Measurements from ENCODE around the gene MTRF1L. TPM values are rescaled to one million over a fixed set of nuclear protein-coding genes. Genes with fewer than 3 reads are reported as not detected.

MTRF1L gene
- total and polyA plus RNA-seq, 8 donors = 4.4 to 9.9 (median 7.3) TPM

DNA sequence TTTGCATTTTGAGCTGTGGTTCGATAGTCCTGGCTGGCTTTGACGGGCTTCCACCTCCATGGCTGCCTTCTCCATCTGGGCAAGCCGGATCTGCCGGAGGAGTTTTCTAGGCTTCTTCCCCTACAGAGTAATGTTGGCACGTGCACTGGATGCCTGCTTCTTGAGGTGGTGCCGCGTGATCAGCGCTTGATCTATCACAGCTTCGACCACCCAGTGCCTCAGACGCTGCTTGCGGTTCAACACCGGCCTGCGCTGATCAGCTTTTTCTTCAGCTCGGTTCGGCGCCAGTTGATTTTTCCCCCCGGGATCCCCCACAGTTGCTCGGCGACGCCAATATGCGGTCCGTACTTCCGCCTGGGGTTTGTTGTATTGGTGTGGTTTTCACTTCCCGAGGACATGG lies 43.2 kb downstream of the MTRF1L start:
- Histone ChIP-seq H3K27me3 (no peaks in the 10 kb centered on the region), H3K36me3 (no peaks in the 10 kb centered on the region), H3K4me1 (no peaks in the 10 kb centered on the region), H3K9me3 (no peaks in the 10 kb centered on the region), H3K27ac (no peak overlapping the region), H3K4me3 (no peak overlapping the region)
- ATAC-seq = no peak
- FAIRE-seq = no peak
- TF ChIP-seq CTCF (IDR thresholded peaks at IDR 0.05) = no peak
- DNase-seq = peak in 1 of 6 donors; percentile 23
- intact Hi-C loops (cut with DNase I) = loop anchor here in 1 of 3 donors (10.0 kb wide), 1 partner anchor 95 kb away; no protein-coding TSS in a partner anchor
- WGBS, 2 donors = 78 to 85% methylated on average over 24 of the region's 24 CpGs

- TF ChIP-seq CTCF (IDR thresholded peaks at IDR 0.05) = no peak
- Histone ChIP-seq H3K36me3 (no peaks in the 10 kb centered on the region), H3K4me3 (no peak overlapping the region), H3K4me1 (no peaks in the 10 kb centered on the region), H3K27ac (no peak overlapping the region), H3K9me3 (no peaks in the 10 kb centered on the region), H3K27me3 (no peaks in the 10 kb centered on the region)
- DNase-seq = no peak
- WGBS, 2 donors = 49 to 59% methylated on average over 1 of the region's 1 CpG
- FAIRE-seq = no peak
- intact Hi-C loops (cut with DNase I) = loop anchor here in 1 of 3 donors (10.0 kb wide), 1 partner anchor 93 kb away; no protein-coding TSS in a partner anchor
- no peak for ATAC-seq
These were observed 44.7 kb downstream of the MTRF1L start for GRCh38 chr6:152957796-152958195.

- WGBS, 2 donors = 48 to 61% methylated on average over 3 of the region's 3 CpGs
- no peak for FAIRE-seq
These were observed 48.1 kb downstream of the MTRF1L start for GRCh38 chr6:152954443-152954842.

GRCh38 chr6:152952866-152953509 lies 49.5 kb downstream of the MTRF1L start:
- 58 to 60% methylated on average over 7 of the region's 7 CpGs for WGBS, 2 donors
- ATAC-seq = peak in 1 of 4 donors; percentile 30
- H3K27me3 ChIP-seq = no peaks in the 10 kb centered on the region
- no peak overlapping the region for H3K4me3 ChIP-seq
- TF ChIP-seq CTCF (IDR thresholded peaks at IDR 0.05) = peak in 2 of 4 donors; percentile 11 to 34
- H3K27ac ChIP-seq = no peak overlapping the region
- intact Hi-C loops (cut with DNase I) = loop anchor here in 1 of 3 donors (10.0 kb wide), 1 partner anchor 88 kb away; no protein-coding TSS in a partner anchor
- no peak for DNase-seq
- H3K4me1 ChIP-seq = no peaks in the 10 kb centered on the region
- no peak for FAIRE-seq
- no peaks in the 10 kb centered on the region for H3K9me3 ChIP-seq
- no peaks in the 10 kb centered on the region for H3K36me3 ChIP-seq

More at GRCh38 chr6:152954443-152954842, 48.1 kb downstream of the MTRF1L start:
- Histone ChIP-seq H3K36me3 (no peaks in the 10 kb centered on the region), H3K27me3 (no peaks in the 10 kb centered on the region), H3K27ac (no peak overlapping the region), H3K4me3 (no peak overlapping the region), H3K9me3 (no peaks in the 10 kb centered on the region), H3K4me1 (no peaks in the 10 kb centered on the region)
- TF ChIP-seq CTCF (IDR thresholded peaks at IDR 0.05) = no peak
- ATAC-seq (no peak), DNase-seq (no peak)
- intact Hi-C loops (cut with DNase I) = loop anchor here in 1 of 3 donors (10.0 kb wide), 1 partner anchor 90 kb away; no protein-coding TSS in a partner anchor

DNA sequence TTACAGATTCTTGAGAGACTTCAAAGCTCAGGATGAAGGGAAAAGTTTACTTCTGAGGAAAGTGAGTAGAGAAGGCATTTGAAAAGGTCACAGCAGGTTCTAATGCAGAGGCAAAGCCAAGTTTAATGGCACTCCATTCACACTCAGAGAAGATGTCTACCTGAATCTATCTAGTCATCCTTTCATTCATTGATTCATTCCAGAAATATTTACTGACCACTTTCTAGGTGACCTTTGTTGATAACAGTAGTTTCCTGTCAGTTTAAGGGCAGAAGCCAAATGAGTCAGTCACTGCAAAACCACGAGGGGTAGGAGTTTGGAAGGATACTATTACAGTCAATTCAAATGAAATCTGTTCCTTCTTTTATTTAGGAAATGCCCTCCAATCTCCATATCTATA lies 50.5 kb downstream of the MTRF1L start:
- Histone ChIP-seq H3K4me1 (no peaks in the 10 kb centered on the region), H3K27ac (no peak overlapping the region), H3K27me3 (no peaks in the 10 kb centered on the region), H3K36me3 (no peaks in the 10 kb centered on the region), H3K4me3 (no peak overlapping the region), H3K9me3 (no peaks in the 10 kb centered on the region)
- intact Hi-C loops (cut with DNase I) = loop anchor here in 1 of 3 donors (10.0 kb wide), 1 partner anchor 87 kb away; no protein-coding TSS in a partner anchor
- no peak for TF ChIP-seq CTCF (IDR thresholded peaks at IDR 0.05)
- no peak for ATAC-seq
- 0 to 6% methylated on average over 1 of the region's 1 CpG for WGBS, 2 donors
- no peak for DNase-seq
- no peak for FAIRE-seq

All from pancreas (tissue), 10 donors.